Body of pancreas (tissue), 4 donors: Measurements from ENCODE around the gene MYLK. TPM values are rescaled to one million over a fixed set of nuclear protein-coding genes. Genes with fewer than 3 reads are reported as not detected.

Experiments used
- ATAC-seq: fragments of 150-250 bp; one replicate; pipeline ENCODE4 v1.9.1; 2016
- DNase-seq, 4 donors: peaks; one replicate each; pipeline ENCODE4 v3.0.0-alpha.2; 2019
- H3K27ac ChIP-seq, 4 donors: fragments of 200-600 bp; sonication (generic); 1 replicate in 3 of 4; 2 replicates in 1 of 4; pipeline versions ENCODE4 v1.5.1 to v1.6.1; 2016 to 2019; ENCODE audit warnings: mild to moderate bottlenecking in 1 of 4, mixed read lengths in 1 of 4, moderate library complexity in 1 of 4
- H3K27me3 ChIP-seq, 2 donors: fragments of 200-600 bp; sonication (generic); one replicate each; pipeline ENCODE4 v1.6.0; 2016; ENCODE audit warnings: mild to moderate bottlenecking in 1 of 2
- H3K36me3 ChIP-seq, 2 donors: fragments of 200-600 bp; sonication (generic); replicated peaks in 1 of 2; 2 replicates each; pipeline ENCODE4 v1.5.1; 2016; ENCODE audit warnings: low read depth in 2 of 2; ENCODE audit not compliant: insufficient read depth in 1 of 2
- H3K4me1 ChIP-seq: fragments of 200-600 bp; sonication (generic); one replicate; pipeline ENCODE4 v1.6.0; 2016
- H3K4me3 ChIP-seq, 2 donors: fragments of 200-600 bp; sonication (generic); 1 replicate in 1 of 2; 2 replicates in 1 of 2; pipeline ENCODE4 v1.5.1; 2016 to 2019
- H3K9me3 ChIP-seq, 3 donors: fragments of 200-600 bp; sonication (generic); 1 replicate in 2 of 3; 2 replicates in 1 of 3; pipeline ENCODE4 v1.5.1; 2016
- CTCF ChIP-seq, 7 experiments: fragments of 450-650 bp in 4 of 7; fragments of 200-600 bp in 3 of 7; sonication (generic) in 3 of 7; IDR thresholded peaks; one replicate each; pipeline ENCODE4 v1.5.1; 2016 to 2019; ENCODE audit warnings: antibody characterized with exemption in 7 of 7
- POLR2A ChIP-seq, 3 donors: fragments of 450-650 bp; IDR thresholded peaks; one replicate each; pipeline ENCODE4 v1.6.1; 2016; ENCODE audit warnings: antibody characterized with exemption in 3 of 3, mild to moderate bottlenecking in 2 of 3
- WGBS, 2 donors: methylation state at CpG; one replicate each; pipeline ENCODE4 v1.1.5; 2017; 5-methylcytosine and 5-hydroxymethylcytosine counted together
- intact Hi-C: fragments of 100-400 bp; cut with DNase I; formaldehyde crosslinking; loops from one replicate; pipeline ENCODE4 v1.15.1; 2023
- total RNA-seq, 2 donors: library from RNA; depleted of rRNA; stranded (reverse); fragments of >200 nt; gene quantifications; one replicate each; pipeline ENCODE4 v1.1.0, GENCODE V29; 2016

The MYLK gene
- total RNA-seq, 2 donors from 2014 or later: 7.6 to 36.6 TPM

GRCh38 chr3:123627673-123628670 lies 256.2 kb downstream of the MYLK start:
- H3K4me1 ChIP-seq: peaks cover 17% of the 10 kb centered on the region
- peak; percentile 86 for ATAC-seq
- peak; percentile 76 to 95 (median 88) for DNase-seq
- 47 to 63% methylated on average over 6 of the region's 6 CpGs for WGBS, 2 donors
- no peaks in the 10 kb centered on the region for H3K9me3 ChIP-seq
- no peaks in the 10 kb centered on the region for H3K36me3 ChIP-seq
- H3K4me3 ChIP-seq: no peak overlapping the region
- peak overlapping the region in 1 of 4 donors; percentile 28 for H3K27ac ChIP-seq
- H3K27me3 ChIP-seq: no peaks in the 10 kb centered on the region
- peak in 1 of 7 experiments; percentile 1 for TF ChIP-seq CTCF (IDR thresholded peaks at IDR 0.05)
- no peak for TF ChIP-seq POLR2A (IDR thresholded peaks at IDR 0.05)
- intact Hi-C loops: no loop called here

GRCh38 chr3:123626881-123627280 lies 257.3 kb downstream of the MYLK start:
- Histone ChIP-seq H3K27me3 (no peaks in the 10 kb centered on the region), H3K36me3 (no peaks in the 10 kb centered on the region), H3K4me1 (peaks cover 10% of the 10 kb centered on the region), H3K9me3 (no peaks in the 10 kb centered on the region), H3K27ac (no peak overlapping the region), H3K4me3 (no peak overlapping the region)
- DNase-seq (no peak), ATAC-seq (no peak)
- no peak for TF ChIP-seq POLR2A (IDR thresholded peaks at IDR 0.05)
- no peak for TF ChIP-seq CTCF (IDR thresholded peaks at IDR 0.05)
- WGBS, 2 donors: 89 to 95% methylated on average over 7 of the region's 7 CpGs
- intact Hi-C loops: no loop called here

- ATAC-seq (no peak), DNase-seq (no peak)
- Histone ChIP-seq H3K9me3 (no peaks in the 10 kb centered on the region), H3K27ac (no peak overlapping the region), H3K27me3 (no peaks in the 10 kb centered on the region), H3K4me1 (peaks cover 10% of the 10 kb centered on the region), H3K36me3 (no peaks in the 10 kb centered on the region), H3K4me3 (no peak overlapping the region)
- TF ChIP-seq POLR2A (IDR thresholded peaks at IDR 0.05) (no peak), CTCF (IDR thresholded peaks at IDR 0.05) (no peak)
- 81 to 88% methylated on average over 1 of the region's 1 CpG for WGBS, 2 donors
- intact Hi-C loops: no loop called here
These were observed 259.8 kb downstream of the MYLK start for GRCh38 chr3:123624302-123624701.

GRCh38 chr3:123623346-123623880 lies 260.7 kb downstream of the MYLK start:
- H3K4me3 ChIP-seq: no peak overlapping the region
- ATAC-seq (no peak), DNase-seq (no peak)
- no peaks in the 10 kb centered on the region for H3K36me3 ChIP-seq
- 72 to 86% methylated on average over 5 of the region's 5 CpGs for WGBS, 2 donors
- no peak overlapping the region for H3K27ac ChIP-seq
- intact Hi-C loops: no loop called here
- H3K9me3 ChIP-seq: no peaks in the 10 kb centered on the region
- no peak for TF ChIP-seq CTCF (IDR thresholded peaks at IDR 0.05)
- no peak for TF ChIP-seq POLR2A (IDR thresholded peaks at IDR 0.05)
- no peaks in the 10 kb centered on the region for H3K27me3 ChIP-seq
- peaks cover 15% of the 10 kb centered on the region for H3K4me1 ChIP-seq
